Measurements from ENCODE around the gene LRRC8B. TPM values are rescaled to one million over a fixed set of nuclear protein-coding genes. Genes with fewer than 3 reads are reported as not detected.

LRRC8B gene
- total and polyA plus RNA-seq, 9 of the 15 experiments (the other 6 are each of a cell fraction or from before 2014, with no cell fraction given), result 4.3 to 43.7 (median 14.4) TPM

DNA sequence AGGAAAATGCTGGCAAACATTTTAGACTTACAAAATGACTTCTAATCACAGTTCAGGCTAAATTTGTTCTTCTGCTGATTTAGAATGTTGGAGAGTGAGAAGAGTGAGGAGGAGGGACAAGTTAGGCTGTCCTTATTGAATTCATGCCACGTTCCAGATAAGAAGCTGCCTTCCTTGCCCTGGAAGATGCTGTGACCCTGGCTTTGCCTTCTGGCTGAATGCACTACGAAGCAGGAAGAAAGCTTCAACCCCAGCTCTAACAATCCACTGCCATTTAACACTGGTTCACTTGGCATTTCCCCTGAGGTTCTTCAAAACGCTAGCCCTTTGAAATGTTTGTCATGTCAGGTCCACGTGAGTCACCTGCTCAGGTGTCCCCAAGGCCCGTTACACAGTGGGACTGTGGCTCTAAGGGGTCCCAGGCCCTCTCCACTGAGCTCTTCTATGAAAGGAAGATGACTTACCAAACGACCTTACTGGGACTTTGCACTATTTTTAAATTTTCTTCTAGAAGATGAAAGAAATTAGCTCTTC is 78.3 kb downstream of the LRRC8B start (continued):
- TF ChIP-seq, protein P1, sequence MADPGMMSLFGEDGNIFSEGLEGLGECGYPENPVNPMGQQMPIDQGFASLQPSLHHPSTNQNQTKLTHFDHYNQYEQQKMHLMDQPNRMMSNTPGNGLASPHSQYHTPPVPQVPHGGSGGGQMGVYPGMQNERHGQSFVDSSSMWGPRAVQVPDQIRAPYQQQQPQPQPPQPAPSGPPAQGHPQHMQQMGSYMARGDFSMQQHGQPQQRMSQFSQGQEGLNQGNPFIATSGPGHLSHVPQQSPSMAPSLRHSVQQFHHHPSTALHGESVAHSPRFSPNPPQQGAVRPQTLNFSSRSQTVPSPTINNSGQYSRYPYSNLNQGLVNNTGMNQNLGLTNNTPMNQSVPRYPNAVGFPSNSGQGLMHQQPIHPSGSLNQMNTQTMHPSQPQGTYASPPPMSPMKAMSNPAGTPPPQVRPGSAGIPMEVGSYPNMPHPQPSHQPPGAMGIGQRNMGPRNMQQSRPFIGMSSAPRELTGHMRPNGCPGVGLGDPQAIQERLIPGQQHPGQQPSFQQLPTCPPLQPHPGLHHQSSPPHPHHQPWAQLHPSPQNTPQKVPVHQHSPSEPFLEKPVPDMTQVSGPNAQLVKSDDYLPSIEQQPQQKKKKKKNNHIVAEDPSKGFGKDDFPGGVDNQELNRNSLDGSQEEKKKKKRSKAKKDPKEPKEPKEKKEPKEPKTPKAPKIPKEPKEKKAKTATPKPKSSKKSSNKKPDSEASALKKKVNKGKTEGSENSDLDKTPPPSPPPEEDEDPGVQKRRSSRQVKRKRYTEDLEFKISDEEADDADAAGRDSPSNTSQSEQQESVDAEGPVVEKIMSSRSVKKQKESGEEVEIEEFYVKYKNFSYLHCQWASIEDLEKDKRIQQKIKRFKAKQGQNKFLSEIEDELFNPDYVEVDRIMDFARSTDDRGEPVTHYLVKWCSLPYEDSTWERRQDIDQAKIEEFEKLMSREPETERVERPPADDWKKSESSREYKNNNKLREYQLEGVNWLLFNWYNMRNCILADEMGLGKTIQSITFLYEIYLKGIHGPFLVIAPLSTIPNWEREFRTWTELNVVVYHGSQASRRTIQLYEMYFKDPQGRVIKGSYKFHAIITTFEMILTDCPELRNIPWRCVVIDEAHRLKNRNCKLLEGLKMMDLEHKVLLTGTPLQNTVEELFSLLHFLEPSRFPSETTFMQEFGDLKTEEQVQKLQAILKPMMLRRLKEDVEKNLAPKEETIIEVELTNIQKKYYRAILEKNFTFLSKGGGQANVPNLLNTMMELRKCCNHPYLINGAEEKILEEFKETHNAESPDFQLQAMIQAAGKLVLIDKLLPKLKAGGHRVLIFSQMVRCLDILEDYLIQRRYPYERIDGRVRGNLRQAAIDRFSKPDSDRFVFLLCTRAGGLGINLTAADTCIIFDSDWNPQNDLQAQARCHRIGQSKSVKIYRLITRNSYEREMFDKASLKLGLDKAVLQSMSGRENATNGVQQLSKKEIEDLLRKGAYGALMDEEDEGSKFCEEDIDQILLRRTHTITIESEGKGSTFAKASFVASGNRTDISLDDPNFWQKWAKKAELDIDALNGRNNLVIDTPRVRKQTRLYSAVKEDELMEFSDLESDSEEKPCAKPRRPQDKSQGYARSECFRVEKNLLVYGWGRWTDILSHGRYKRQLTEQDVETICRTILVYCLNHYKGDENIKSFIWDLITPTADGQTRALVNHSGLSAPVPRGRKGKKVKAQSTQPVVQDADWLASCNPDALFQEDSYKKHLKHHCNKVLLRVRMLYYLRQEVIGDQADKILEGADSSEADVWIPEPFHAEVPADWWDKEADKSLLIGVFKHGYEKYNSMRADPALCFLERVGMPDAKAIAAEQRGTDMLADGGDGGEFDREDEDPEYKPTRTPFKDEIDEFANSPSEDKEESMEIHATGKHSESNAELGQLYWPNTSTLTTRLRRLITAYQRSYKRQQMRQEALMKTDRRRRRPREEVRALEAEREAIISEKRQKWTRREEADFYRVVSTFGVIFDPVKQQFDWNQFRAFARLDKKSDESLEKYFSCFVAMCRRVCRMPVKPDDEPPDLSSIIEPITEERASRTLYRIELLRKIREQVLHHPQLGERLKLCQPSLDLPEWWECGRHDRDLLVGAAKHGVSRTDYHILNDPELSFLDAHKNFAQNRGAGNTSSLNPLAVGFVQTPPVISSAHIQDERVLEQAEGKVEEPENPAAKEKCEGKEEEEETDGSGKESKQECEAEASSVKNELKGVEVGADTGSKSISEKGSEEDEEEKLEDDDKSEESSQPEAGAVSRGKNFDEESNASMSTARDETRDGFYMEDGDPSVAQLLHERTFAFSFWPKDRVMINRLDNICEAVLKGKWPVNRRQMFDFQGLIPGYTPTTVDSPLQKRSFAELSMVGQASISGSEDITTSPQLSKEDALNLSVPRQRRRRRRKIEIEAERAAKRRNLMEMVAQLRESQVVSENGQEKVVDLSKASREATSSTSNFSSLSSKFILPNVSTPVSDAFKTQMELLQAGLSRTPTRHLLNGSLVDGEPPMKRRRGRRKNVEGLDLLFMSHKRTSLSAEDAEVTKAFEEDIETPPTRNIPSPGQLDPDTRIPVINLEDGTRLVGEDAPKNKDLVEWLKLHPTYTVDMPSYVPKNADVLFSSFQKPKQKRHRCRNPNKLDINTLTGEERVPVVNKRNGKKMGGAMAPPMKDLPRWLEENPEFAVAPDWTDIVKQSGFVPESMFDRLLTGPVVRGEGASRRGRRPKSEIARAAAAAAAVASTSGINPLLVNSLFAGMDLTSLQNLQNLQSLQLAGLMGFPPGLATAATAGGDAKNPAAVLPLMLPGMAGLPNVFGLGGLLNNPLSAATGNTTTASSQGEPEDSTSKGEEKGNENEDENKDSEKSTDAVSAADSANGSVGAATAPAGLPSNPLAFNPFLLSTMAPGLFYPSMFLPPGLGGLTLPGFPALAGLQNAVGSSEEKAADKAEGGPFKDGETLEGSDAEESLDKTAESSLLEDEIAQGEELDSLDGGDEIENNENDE (IDR thresholded peaks at IDR 0.05; ENCODE audit: low read depth, low read length), result no peak
- TF ChIP-seq, protein P2, sequence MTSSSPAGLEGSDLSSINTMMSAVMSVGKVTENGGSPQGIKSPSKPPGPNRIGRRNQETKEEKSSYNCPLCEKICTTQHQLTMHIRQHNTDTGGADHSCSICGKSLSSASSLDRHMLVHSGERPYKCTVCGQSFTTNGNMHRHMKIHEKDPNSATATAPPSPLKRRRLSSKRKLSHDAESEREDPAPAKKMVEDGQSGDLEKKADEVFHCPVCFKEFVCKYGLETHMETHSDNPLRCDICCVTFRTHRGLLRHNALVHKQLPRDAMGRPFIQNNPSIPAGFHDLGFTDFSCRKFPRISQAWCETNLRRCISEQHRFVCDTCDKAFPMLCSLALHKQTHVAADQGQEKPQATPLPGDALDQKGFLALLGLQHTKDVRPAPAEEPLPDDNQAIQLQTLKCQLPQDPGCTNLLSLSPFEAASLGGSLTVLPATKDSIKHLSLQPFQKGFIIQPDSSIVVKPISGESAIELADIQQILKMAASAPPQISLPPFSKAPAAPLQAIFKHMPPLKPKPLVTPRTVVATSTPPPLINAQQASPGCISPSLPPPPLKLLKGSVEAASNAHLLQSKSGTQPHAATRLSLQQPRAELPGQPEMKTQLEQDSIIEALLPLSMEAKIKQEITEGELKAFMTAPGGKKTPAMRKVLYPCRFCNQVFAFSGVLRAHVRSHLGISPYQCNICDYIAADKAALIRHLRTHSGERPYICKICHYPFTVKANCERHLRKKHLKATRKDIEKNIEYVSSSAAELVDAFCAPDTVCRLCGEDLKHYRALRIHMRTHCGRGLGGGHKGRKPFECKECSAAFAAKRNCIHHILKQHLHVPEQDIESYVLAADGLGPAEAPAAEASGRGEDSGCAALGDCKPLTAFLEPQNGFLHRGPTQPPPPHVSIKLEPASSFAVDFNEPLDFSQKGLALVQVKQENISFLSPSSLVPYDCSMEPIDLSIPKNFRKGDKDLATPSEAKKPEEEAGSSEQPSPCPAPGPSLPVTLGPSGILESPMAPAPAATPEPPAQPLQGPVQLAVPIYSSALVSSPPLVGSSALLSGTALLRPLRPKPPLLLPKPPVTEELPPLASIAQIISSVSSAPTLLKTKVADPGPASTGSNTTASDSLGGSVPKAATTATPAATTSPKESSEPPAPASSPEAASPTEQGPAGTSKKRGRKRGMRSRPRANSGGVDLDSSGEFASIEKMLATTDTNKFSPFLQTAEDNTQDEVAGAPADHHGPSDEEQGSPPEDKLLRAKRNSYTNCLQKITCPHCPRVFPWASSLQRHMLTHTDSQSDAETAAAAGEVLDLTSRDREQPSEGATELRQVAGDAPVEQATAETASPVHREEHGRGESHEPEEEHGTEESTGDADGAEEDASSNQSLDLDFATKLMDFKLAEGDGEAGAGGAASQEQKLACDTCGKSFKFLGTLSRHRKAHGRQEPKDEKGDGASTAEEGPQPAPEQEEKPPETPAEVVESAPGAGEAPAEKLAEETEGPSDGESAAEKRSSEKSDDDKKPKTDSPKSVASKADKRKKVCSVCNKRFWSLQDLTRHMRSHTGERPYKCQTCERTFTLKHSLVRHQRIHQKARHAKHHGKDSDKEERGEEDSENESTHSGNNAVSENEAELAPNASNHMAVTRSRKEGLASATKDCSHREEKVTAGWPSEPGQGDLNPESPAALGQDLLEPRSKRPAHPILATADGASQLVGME (CRISPR knock-in tag; IDR thresholded peaks at IDR 0.05), result no peak
- TF ChIP-seq NFXL1 (CRISPR knock-in tag; IDR thresholded peaks at IDR 0.05) (no peak), ZFPM2 (CRISPR knock-in tag; IDR thresholded peaks at IDR 0.05) (no peak), PYGO2 (tag; IDR thresholded peaks at IDR 0.05) (no peak), HNRNPUL1 (IDR thresholded peaks at IDR 0.05; ENCODE audit: low read length) (no peak)
